Loucy (cell line): Measurements from ENCODE around the gene RERGL.

Source experiments
- H2AFZ ChIP-seq: fragments of 200-600 bp; sonication (generic); 2 replicates; pipeline ENCODE4 v1.6.0; 2016; ENCODE audit warnings: antibody characterized with exemption, mild to moderate bottlenecking, low read length, moderate library complexity
- H3F3A ChIP-seq: fragments of 200-600 bp; 2 replicates; pipeline ENCODE4 v1.6.0; 2016; ENCODE audit warnings: antibody characterized with exemption, low read depth, mild to moderate bottlenecking
- H3K27me3 ChIP-seq: fragments of 200-600 bp; sonication (generic); 2 replicates; pipeline ENCODE4 v1.6.1; 2014; ENCODE audit warnings: low read length, mild to moderate bottlenecking; ENCODE audit not compliant: insufficient read depth, poor library complexity, severe bottlenecking
- H3K36me3 ChIP-seq: fragments of 200-600 bp; sonication (generic); 2 replicates; pipeline ENCODE4 v1.6.1; 2016; ENCODE audit warnings: low read length; ENCODE audit not compliant: insufficient read depth
- H3K4me1 ChIP-seq: fragments of 200-600 bp; sonication (generic); 2 replicates; pipeline ENCODE4 v1.5.1; 2014; ENCODE audit warnings: low read length, mild to moderate bottlenecking; ENCODE audit not compliant: insufficient read depth, poor library complexity, severe bottlenecking
- H3K4me2 ChIP-seq: fragments of 200-600 bp; sonication (generic); 2 replicates; pipeline ENCODE4 v1.6.0; 2014; ENCODE audit warnings: antibody characterized with exemption, low read length, low read depth, mild to moderate bottlenecking; ENCODE audit not compliant: poor library complexity, severe bottlenecking
- H3K4me3 ChIP-seq: fragments of 200-600 bp; sonication (generic); 2 replicates; pipeline ENCODE4 v1.5.1; 2014; ENCODE audit warnings: low read length, mild to moderate bottlenecking, mixed read lengths; ENCODE audit not compliant: poor library complexity, severe bottlenecking
- H3K79me2 ChIP-seq: fragments of 200-600 bp; sonication (generic); 2 replicates; pipeline ENCODE4 v1.6.1; 2014; ENCODE audit warnings: low read length; ENCODE audit not compliant: insufficient read depth
- H3K9ac ChIP-seq: fragments of 200-600 bp; sonication (generic); 2 replicates; pipeline ENCODE4 v1.6.0; 2014; ENCODE audit warnings: mild to moderate bottlenecking, low read depth, low read length, moderate library complexity; ENCODE audit not compliant: poor library complexity, severe bottlenecking
- H3K9me2 ChIP-seq: fragments of 200-600 bp; sonication (generic); replicated peaks from 2 replicates; pipeline ENCODE4 v1.6.1; 2016; ENCODE audit warnings: low read depth, low read length, mixed read lengths
- H3K9me3 ChIP-seq: fragments of 200-600 bp; sonication (generic); 2 replicates; pipeline ENCODE4 v1.6.1; 2014; ENCODE audit warnings: mild to moderate bottlenecking, antibody characterized with exemption, low read length, low read depth; ENCODE audit not compliant: insufficient read depth
- H4K20me1 ChIP-seq: fragments of 200-600 bp; sonication (generic); 2 replicates; pipeline ENCODE4 v1.6.0; 2014; ENCODE audit warnings: antibody characterized with exemption, low read length, mild to moderate bottlenecking; ENCODE audit not compliant: insufficient read depth, poor library complexity, severe bottlenecking
- EZH2phosphoT487 ChIP-seq: fragments of 200-600 bp; IDR thresholded peaks from 2 replicates; pipeline ENCODE4 v1.6.1; 2018; ENCODE audit warnings: antibody characterized with exemption, mild to moderate bottlenecking, moderate library complexity, borderline replicate concordance
- TF ChIP-seq, protein P1 (sequence below): fragments of 200-600 bp; sonication (generic); conservative IDR thresholded peaks from 2 replicates; pipeline ENCODE4 v1.5.1; 2014; ENCODE audit warnings: mild to moderate bottlenecking, antibody characterized with exemption, low read length

Gene RERGL

DNA sequence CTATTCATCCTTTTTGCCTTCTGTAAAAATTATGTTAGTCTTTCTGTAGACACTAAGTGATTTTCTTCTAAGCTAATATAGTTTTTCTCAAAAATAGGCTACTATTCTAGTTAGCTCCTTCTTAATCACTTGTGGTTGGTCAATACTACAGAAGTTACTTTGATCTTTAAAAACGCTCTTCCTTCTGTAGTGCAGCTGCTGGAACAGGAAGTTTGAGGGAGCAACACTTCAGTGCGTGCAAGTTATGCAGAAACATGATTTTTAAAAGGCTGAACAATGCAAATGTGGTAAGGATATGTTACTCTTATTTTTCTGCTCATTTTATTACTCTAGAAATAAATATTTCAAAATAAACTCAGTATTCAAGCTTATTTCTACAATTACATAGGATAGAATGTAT, 11.1 kb upstream of the RERGL start:
- Histone ChIP-seq H2AFZ (no peak overlapping the region), H3K9me2 (no peaks in the 10 kb centered on the region), H3K4me3 (no peak overlapping the region), H3K9me3 (no peaks in the 10 kb centered on the region), H3K4me2 (peak overlapping the region; percentile 1), H3F3A (peaks cover 5% of the 10 kb centered on the region; the same call in 1 of the 2 replicates), H4K20me1 (no peaks in the 10 kb centered on the region), H3K27me3 (no peaks in the 10 kb centered on the region), H3K79me2 (no peaks in the 10 kb centered on the region), H3K4me1 (peaks cover 10% of the 10 kb centered on the region), H3K36me3 (no peaks in the 10 kb centered on the region), H3K9ac (no peak overlapping the region)
- no peak for TF ChIP-seq EZH2phosphoT487
- TF ChIP-seq, protein P1, sequence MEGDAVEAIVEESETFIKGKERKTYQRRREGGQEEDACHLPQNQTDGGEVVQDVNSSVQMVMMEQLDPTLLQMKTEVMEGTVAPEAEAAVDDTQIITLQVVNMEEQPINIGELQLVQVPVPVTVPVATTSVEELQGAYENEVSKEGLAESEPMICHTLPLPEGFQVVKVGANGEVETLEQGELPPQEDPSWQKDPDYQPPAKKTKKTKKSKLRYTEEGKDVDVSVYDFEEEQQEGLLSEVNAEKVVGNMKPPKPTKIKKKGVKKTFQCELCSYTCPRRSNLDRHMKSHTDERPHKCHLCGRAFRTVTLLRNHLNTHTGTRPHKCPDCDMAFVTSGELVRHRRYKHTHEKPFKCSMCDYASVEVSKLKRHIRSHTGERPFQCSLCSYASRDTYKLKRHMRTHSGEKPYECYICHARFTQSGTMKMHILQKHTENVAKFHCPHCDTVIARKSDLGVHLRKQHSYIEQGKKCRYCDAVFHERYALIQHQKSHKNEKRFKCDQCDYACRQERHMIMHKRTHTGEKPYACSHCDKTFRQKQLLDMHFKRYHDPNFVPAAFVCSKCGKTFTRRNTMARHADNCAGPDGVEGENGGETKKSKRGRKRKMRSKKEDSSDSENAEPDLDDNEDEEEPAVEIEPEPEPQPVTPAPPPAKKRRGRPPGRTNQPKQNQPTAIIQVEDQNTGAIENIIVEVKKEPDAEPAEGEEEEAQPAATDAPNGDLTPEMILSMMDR = no peak

DNA sequence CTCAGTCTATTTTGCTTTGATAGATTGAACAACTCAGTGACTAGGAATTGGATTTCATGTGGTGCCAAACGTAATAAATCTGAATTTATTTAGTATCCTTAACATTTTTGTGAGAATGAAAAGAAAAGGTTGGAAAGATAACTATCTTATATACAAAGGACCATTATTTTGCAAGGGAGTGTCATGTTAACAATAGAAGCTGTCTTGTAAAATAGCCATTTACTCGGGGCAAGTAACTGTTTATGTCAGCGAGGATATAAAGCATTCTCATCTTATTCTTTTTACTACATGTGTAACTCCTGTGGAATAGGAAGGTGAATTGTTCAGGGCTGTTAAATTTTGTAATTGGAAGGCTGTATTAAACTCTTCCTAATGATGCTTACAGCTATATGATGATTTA, 5.9 kb downstream of the RERGL start:
- Histone ChIP-seq H3K27me3 (no peaks in the 10 kb centered on the region), H3K4me1 (no peaks in the 10 kb centered on the region), H3K9me3 (no peaks in the 10 kb centered on the region), H3K79me2 (no peaks in the 10 kb centered on the region), H3K9ac (no peak overlapping the region), H3K36me3 (no peaks in the 10 kb centered on the region), H3K9me2 (no peaks in the 10 kb centered on the region), H3F3A (no peaks in the 10 kb centered on the region), H2AFZ (no peak overlapping the region), H3K4me2 (no peak overlapping the region), H4K20me1 (no peaks in the 10 kb centered on the region), H3K4me3 (no peak overlapping the region)
- TF ChIP-seq, protein P1 = no peak
- TF ChIP-seq EZH2phosphoT487 = no peak

DNA sequence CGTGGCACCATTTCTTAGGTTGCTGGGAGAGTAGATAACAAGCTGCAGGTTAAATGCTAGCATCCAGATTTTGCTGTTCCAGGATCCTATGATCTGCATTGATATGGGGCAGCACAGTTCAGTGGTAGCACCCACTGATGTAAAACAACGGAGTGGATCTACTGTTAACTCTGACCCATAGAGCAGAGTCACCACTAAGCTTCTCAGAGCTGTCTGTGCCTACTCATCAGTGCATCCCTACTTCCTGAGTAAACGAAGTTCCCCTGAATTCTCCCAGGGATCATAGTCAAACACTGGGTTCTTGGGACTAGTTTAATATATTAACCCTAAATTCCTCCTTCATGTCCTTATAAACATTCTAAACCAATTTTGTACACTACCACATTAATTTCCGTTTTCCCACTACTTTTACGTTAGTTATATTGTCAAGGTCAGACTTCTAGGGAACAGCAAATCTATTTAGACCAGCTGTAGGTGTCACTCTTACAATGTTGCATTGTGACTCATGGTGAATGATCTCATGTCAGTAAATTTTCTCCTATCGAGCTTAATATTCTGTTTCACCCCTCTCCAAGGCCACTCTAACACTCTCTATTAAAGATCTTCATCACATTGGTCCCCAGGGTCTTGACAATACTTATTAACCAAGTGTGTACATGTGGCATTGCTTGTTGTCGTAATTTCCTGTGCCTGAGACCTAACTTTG, 10.3 kb downstream of the RERGL start:
- H3K9ac ChIP-seq = no peak overlapping the region

More for the DNA sequence above, 10.3 kb downstream of the RERGL start:
- no peaks in the 10 kb centered on the region for H3K9me3 ChIP-seq
- no peak overlapping the region for H2AFZ ChIP-seq
- H3K79me2 ChIP-seq = no peaks in the 10 kb centered on the region
- H3K9me2 ChIP-seq = no peaks in the 10 kb centered on the region
- H3F3A ChIP-seq = no peaks in the 10 kb centered on the region
- H4K20me1 ChIP-seq = no peaks in the 10 kb centered on the region
- no peaks in the 10 kb centered on the region for H3K27me3 ChIP-seq
- TF ChIP-seq, protein P1 = no peak
- TF ChIP-seq EZH2phosphoT487 = no peak
- no peaks in the 10 kb centered on the region for H3K36me3 ChIP-seq
- no peak overlapping the region for H3K4me3 ChIP-seq
- no peaks in the 10 kb centered on the region for H3K4me1 ChIP-seq
- H3K4me2 ChIP-seq = no peak overlapping the region
